Small intestine (tissue), 7 donors: ENCODE results near the gene TRAF7. TPM values are rescaled to one million over a fixed set of nuclear protein-coding genes. Genes with fewer than 3 reads are reported as not detected.
A peak's percentile ranks its signal among the peaks of the same experiment; 100 is the strongest.

ENCODE experiments used
- DNase-seq, 2 donors: peaks; one replicate each; pipeline versions ENCODE4 v3.0.0 to v3.0.0-alpha.2; 2013
- FAIRE-seq: peaks from 2 replicates; lab custom pipeline; 2012; peaks lifted over from hg19 to GRCh38; lab: Jason Lieb, UNC
- H3K27ac ChIP-seq, 3 donors: one replicate each; pipeline ENCODE4 v1.5.1; 2013; ENCODE audit warnings: low read length in 2 of 3, mild to moderate bottlenecking in 2 of 3, control low read depth in 1 of 3, inconsistent platforms in 1 of 3, low read depth in 1 of 3, moderate library complexity in 1 of 3
- H3K27me3 ChIP-seq, 3 donors: one replicate each; pipeline ENCODE4 v1.6.1; 2013; ENCODE audit warnings: low read length in 3 of 3, inconsistent platforms in 1 of 3; ENCODE audit not compliant: control insufficient read depth in 3 of 3, insufficient read depth in 3 of 3
- H3K36me3 ChIP-seq, 3 donors: one replicate each; pipeline ENCODE4 v1.6.1; 2013; ENCODE audit warnings: low read length in 3 of 3, inconsistent platforms in 1 of 3, low read depth in 1 of 3, mild to moderate bottlenecking in 1 of 3, moderate library complexity in 1 of 3; ENCODE audit not compliant: control insufficient read depth in 3 of 3, insufficient read depth in 2 of 3
- H3K4me1 ChIP-seq, 3 donors: one replicate each; pipeline ENCODE4 v1.6.1; 2013; ENCODE audit warnings: low read length in 2 of 3, inconsistent platforms in 1 of 3, low read depth in 1 of 3, mild to moderate bottlenecking in 1 of 3, moderate library complexity in 1 of 3; ENCODE audit not compliant: control insufficient read depth in 3 of 3, insufficient read depth in 2 of 3
- H3K4me3 ChIP-seq, 3 donors: one replicate each; pipeline ENCODE4 v1.5.1; 2013; ENCODE audit warnings: low read length in 3 of 3, control low read depth in 1 of 3, inconsistent platforms in 1 of 3, low read depth in 1 of 3, mild to moderate bottlenecking in 1 of 3, moderate library complexity in 1 of 3
- H3K9me3 ChIP-seq, 2 donors: one replicate each; pipeline ENCODE4 v1.6.1; 2013; ENCODE audit warnings: low read depth in 1 of 2, low read length in 1 of 2; ENCODE audit not compliant: control insufficient read depth in 2 of 2, insufficient read depth in 1 of 2
- WGBS, 3 donors: extraction: QIAGEN DNeasy Blood & Tissue Kit; methylation state at CpG; one replicate each; pipeline ENCODE4 v1.1.7; 2013; 5-methylcytosine and 5-hydroxymethylcytosine counted together
- polyA plus RNA-seq, 4 donors: library from polyadenylated mRNA; stranded (reverse) in 3 of 4; unstranded in 1 of 4; fragments of 200-250 nt in 3 of 4; fragments of 120-200 nt in 1 of 4; gene quantifications; one replicate each; pipeline versions ENCODE4 v1.2.1 to v1.2.3, GENCODE V29; 2013
- donor health status: healthy with polysubstance abuse.
- donor health status: control.
- donor health status: control.
- donor health status: Bipolar disorder and iron deficiency.
- donor health status: healthy.

The TRAF7 gene
- polyA plus RNA-seq, 4 donors = 47.6 to 73.4 (median 64.1) TPM

GRCh38 chr16:2209258-2210008, 53.9 kb downstream of the TRAF7 start:
- no peak for FAIRE-seq

GRCh38 chr16:2210009-2210332, 54.4 kb downstream of the TRAF7 start:
- no peaks in the 10 kb centered on the region for H3K27me3 ChIP-seq
- WGBS, 3 donors = 89 to 92% (median 91%) methylated on average over 12 to 17 of the region's 17 CpGs
- peaks cover 0 to 64% (median 2%) of the 10 kb centered on the region in 3 donors for H3K36me3 ChIP-seq
- no peak overlapping the region for H3K27ac ChIP-seq
- FAIRE-seq = no peak
- DNase-seq = no peak
- peaks cover 2 to 24% (median 6%) of the 10 kb centered on the region in 3 donors for H3K4me1 ChIP-seq
- H3K4me3 ChIP-seq = no peak overlapping the region
- no peaks in the 10 kb centered on the region for H3K9me3 ChIP-seq

More at GRCh38 chr16:2209258-2210008, 53.9 kb downstream of the TRAF7 start:
- Histone ChIP-seq H3K4me3 (no peak overlapping the region), H3K27me3 (no peaks in the 10 kb centered on the region), H3K36me3 (peaks cover 0 to 64% (median 2%) of the 10 kb centered on the region in 3 donors), H3K9me3 (no peaks in the 10 kb centered on the region), H3K4me1 (peaks cover 4 to 27% (median 6%) of the 10 kb centered on the region in 3 donors), H3K27ac (no peak overlapping the region)
- WGBS, 3 donors = 87 to 94% (median 90%) methylated on average over 29 of the region's 29 CpGs
- no peak for DNase-seq

- no peak within 1 kb of the TSS for H3K27ac ChIP-seq
Measured at GRCh38 chr16:2210386-2211365, 55.1 kb downstream of the TRAF7 start, which contains the start of gene BRICD5. Gene BRICD5, minus strand, starts transcription at chr16:2210863. Its CDS starts 30 bp downstream, at chr16:2210833.

GRCh38 chr16:2211923-2212347, 56.4 kb downstream of the TRAF7 start:
- Histone ChIP-seq H3K4me1 (peaks cover 2 to 19% (median 6%) of the 10 kb centered on the region in 3 donors), H3K27ac (peak overlapping the region in 1 of 3 donors; percentile 5), H3K9me3 (no peaks in the 10 kb centered on the region), H3K27me3 (no peaks in the 10 kb centered on the region), H3K4me3 (no peak overlapping the region), H3K36me3 (peaks cover 0 to 58% (median 0%) of the 10 kb centered on the region in 3 donors)
- DNase-seq (no peak), FAIRE-seq (no peak)
- 67 to 85% (median 71%) methylated on average over 11 of the region's 11 CpGs for WGBS, 3 donors

More at GRCh38 chr16:2210386-2211365, 55.1 kb downstream of the TRAF7 start, which contains the start of gene BRICD5:
- H3K4me3 ChIP-seq = no peak within 1 kb of the TSS
- H3K9me3 ChIP-seq = no peaks in the 10 kb centered on the region
- H3K27me3 ChIP-seq = no peaks in the 10 kb centered on the region
- peaks cover 2 to 24% (median 6%) of the 10 kb centered on the region in 3 donors for H3K4me1 ChIP-seq
- 76 to 82% (median 76%) methylated on average over 24 of the region's 24 CpGs for WGBS, 3 donors
- no peak for DNase-seq
- FAIRE-seq = no peak
- peaks cover 0 to 64% (median 2%) of the 10 kb centered on the region in 3 donors for H3K36me3 ChIP-seq

- H3K4me3 ChIP-seq = peak overlapping the region in 2 of 3 donors; percentile 60 to 86
- H3K27ac ChIP-seq = peak overlapping the region in 1 of 3 donors; percentile 14
- H3K27me3 ChIP-seq = no peaks in the 10 kb centered on the region
- DNase-seq (peak; percentile 66 to 78), FAIRE-seq (no peak)
- peaks cover 2 to 19% (median 6%) of the 10 kb centered on the region in 3 donors for H3K4me1 ChIP-seq
- no peaks in the 10 kb centered on the region for H3K9me3 ChIP-seq
- WGBS, 3 donors = 26 to 64% (median 37%) methylated on average over 19 of the region's 19 CpGs
- H3K36me3 ChIP-seq = peaks cover 0 to 51% (median 0%) of the 10 kb centered on the region in 3 donors
Measured at GRCh38 chr16:2212362-2213324, 57.1 kb downstream of the TRAF7 start.

- H3K27ac ChIP-seq = peak overlapping the region in 2 of 3 donors; percentile 81 to 91
Measured at GRCh38 chr16:2213817-2214718, 58.5 kb downstream of the TRAF7 start.

GRCh38 chr16:2214719-2214968, 59.1 kb downstream of the TRAF7 start, which contains the start of gene PGP:
Gene PGP, minus strand, starts transcription at chr16:2214840. Its CDS starts 63 bp downstream, at chr16:2214777.
- peak within 1 kb of the TSS; percentile 58 to 86 (median 73) for H3K4me3 ChIP-seq
- H3K4me1 ChIP-seq = peaks cover 2 to 19% (median 6%) of the 10 kb centered on the region in 3 donors
- H3K27me3 ChIP-seq = no peaks in the 10 kb centered on the region
- H3K36me3 ChIP-seq = peaks cover 0 to 31% (median 0%) of the 10 kb centered on the region in 3 donors
- peak within 1 kb of the TSS; percentile 90 to 97 (median 91) for H3K27ac ChIP-seq
- WGBS, 3 donors = 0 to 1% (median 0%) methylated on average over 9 to 48 of the region's 48 CpGs
- FAIRE-seq (no peak), DNase-seq (no peak)
- no peaks in the 10 kb centered on the region for H3K9me3 ChIP-seq

More at GRCh38 chr16:2213817-2214718, 58.5 kb downstream of the TRAF7 start:
- no peak for FAIRE-seq
- Histone ChIP-seq H3K27me3 (no peaks in the 10 kb centered on the region), H3K4me1 (peaks cover 2 to 19% (median 6%) of the 10 kb centered on the region in 3 donors), H3K36me3 (peaks cover 0 to 37% (median 0%) of the 10 kb centered on the region in 3 donors), H3K9me3 (no peaks in the 10 kb centered on the region), H3K4me3 (peak overlapping the region; percentile 50 to 86 (median 60))
- peak in 1 of 2 donors; percentile 36 for DNase-seq
- WGBS, 3 donors = 1% methylated on average over 49 to 98 of the region's 98 CpGs
